ENCODE data around the gene GPR12. TPM values are rescaled to one million over a fixed set of nuclear protein-coding genes. Genes with fewer than 3 reads are reported as not detected.

The GPR12 gene
- total RNA-seq, 1 donor from 2014 or later, result 0.19 TPM

GRCh38 chr13:26709461-26709860, 51.1 kb downstream of the GPR12 start:
- intact Hi-C loops (cut with DNase I), result no loop called here
- ATAC-seq, result no peak

GRCh38 chr13:26708007-26708297, 52.6 kb downstream of the GPR12 start:
- intact Hi-C loops (cut with DNase I), result no loop called here
- no peak for ATAC-seq
- DNase-seq (ENCODE audit: missing footprints), result no peak

More at GRCh38 chr13:26709461-26709860, 51.1 kb downstream of the GPR12 start:
- no peak for DNase-seq (ENCODE audit: missing footprints)

GRCh38 chr13:26707122-26708006, 53.2 kb downstream of the GPR12 start:
- ATAC-seq (peak; percentile 59), DNase-seq (ENCODE audit: missing footprints) (no peak)
- intact Hi-C loops (cut with DNase I), result loop anchor here (1.0 kb wide), 2 partner anchors 166 to 223 kb away; no protein-coding TSS in a partner anchor

- DNase-seq (ENCODE audit: missing footprints) (no peak), ATAC-seq (no peak)
- intact Hi-C loops (cut with DNase I), result no loop called here
Measured at GRCh38 chr13:26706381-26706780, 54.2 kb downstream of the GPR12 start.

GRCh38 chr13:26705536-26705935, 55.0 kb downstream of the GPR12 start:
- ATAC-seq, result no peak
- intact Hi-C loops (cut with DNase I), result no loop called here
- no peak for DNase-seq (ENCODE audit: missing footprints)

Other genes with a start within 250 kb of the GPR12 start
- gene WASF3, start 203.1 kb downstream of the GPR12 start, total RNA-seq, result 9.9 TPM

Data from Right ventricle myocardium inferior (tissue), 1 donor.